NCI-H2227 (cell line): ENCODE data around the gene ZBTB16.
"Not testable (repeated sequence)": the region's sequence is repeated elsewhere in the genome, so short reads cannot be mapped to it uniquely, and the experiment has no call there.

Source experiments
- DNase-seq: peaks from one replicate; lab custom pipeline; 2025; ENCODE audit not compliant: unreplicated experiment; lab: John Stamatoyannopoulos, UW

The ZBTB16 gene

DNA sequence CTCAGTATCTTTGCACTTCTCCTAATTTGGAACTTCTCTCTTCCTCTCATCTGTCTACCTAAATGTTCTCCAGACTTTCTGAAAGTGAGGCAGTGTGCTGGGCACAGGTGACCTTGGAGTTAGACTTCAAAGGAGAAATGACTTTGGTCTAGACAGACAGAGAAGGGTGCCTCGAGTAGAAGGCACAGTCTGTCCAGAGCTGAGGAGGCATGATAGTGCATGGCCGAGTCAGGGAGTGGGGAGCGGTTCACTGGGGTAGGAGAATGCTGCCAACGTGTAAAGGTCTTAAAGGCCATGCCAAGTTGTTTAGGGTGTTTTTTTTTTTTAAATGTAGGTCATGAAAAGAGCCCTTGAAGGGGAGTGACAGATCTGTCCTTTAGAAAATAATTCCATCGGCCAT lies 17.3 kb upstream of the ZBTB16 start:
- no peak for DNase-seq

DNA sequence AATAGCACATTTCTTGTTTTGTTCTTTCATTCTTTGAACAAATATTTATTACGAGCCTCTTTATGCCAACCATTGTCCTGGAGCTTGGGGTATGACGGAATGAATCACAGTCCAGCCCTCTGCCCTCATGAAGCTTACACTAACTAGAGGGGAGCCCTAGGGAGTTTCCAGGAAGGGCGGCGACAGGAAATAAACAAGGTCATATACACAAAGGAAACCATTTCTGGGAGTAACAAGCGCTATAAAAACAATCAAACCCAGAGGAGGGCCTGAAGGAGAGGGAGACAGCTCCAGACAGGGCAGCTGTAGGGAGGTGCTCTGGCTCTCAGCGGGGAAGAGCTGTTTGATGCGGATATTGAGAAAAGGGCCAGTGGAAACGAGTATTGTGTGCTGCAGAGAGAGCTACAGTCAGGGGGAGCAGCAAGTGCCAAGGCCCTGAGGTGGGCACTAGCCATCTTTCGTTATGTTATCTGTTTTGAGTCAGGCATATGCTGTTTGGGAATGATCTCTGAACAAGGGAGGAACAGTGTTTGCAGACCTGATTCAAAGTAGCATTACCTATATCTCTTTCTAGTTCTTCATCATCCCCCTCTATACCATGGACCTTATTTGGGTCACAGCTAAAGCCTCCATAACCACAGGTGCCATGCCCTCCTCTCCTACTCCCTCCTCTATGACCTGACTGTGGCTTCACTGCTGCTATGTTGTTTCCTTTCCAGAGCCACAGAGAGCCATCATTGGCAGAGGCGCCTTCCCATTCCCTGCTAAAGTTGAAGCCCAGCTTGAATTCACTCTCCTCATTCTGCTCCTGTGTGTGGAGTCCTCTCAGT lies 15.3 kb upstream of the ZBTB16 start:
- DNase-seq, result no peak

DNA sequence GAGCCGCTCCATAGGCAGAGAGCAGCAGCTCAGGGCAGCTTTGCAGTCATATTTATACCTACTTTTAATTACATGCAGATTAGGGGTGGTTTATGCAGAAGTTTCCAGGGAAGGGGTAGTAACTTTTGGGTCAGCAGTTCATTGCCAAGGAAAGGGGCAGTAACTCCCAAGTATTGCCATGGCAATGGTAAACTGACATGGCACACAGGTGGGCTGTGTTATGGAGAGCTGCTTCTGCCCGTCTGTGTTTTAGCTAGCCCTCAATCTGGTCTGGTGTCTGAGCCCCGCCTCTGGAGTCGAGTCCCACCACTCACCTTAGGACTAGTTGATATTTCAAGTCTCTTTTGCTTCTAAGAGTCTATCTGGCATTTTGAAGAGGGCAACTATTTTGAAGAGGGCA lies 12.2 kb upstream of the ZBTB16 start:
- no peak for DNase-seq

DNA sequence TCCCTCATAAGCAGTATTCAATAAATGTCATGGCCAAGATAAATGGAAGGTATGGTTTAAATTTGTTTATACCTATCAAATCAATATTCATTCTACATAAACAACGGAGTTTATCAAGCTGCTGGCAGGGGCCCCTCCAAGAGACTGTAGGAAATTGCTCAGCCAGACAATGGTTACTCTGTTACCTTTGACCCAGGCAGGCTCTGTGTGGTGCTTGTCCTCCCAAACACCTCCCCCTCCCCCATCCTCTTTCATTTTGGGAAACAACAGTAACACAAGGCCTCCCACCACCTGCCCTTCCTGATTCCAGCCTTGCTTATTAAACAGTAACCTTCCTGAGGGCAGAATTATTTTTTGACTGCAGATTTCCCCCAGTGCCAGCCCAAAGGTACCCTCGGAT lies 10.5 kb upstream of the ZBTB16 start:
- DNase-seq, result peak; percentile 7

DNA sequence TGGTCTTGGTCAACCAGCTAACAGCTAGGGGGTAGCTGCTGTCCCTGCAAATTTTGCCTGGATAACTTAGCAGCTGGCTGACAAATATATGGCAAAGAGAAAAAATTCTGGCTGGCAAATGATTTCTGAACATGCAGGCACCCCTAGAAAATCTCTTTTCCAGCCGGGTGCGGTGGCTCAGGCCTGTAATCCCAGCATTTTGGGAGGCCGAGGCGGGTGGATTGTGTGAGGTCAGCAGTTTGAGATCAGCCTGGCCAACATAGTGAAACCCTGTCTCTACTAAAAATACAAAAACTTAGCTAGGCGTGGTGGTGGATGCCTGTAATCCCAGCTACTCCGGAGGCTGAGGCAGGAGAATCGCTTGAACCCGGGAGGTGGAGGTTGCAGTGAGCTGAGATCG lies 9.7 kb upstream of the ZBTB16 start:
- not testable (repeated sequence) for DNase-seq

DNA sequence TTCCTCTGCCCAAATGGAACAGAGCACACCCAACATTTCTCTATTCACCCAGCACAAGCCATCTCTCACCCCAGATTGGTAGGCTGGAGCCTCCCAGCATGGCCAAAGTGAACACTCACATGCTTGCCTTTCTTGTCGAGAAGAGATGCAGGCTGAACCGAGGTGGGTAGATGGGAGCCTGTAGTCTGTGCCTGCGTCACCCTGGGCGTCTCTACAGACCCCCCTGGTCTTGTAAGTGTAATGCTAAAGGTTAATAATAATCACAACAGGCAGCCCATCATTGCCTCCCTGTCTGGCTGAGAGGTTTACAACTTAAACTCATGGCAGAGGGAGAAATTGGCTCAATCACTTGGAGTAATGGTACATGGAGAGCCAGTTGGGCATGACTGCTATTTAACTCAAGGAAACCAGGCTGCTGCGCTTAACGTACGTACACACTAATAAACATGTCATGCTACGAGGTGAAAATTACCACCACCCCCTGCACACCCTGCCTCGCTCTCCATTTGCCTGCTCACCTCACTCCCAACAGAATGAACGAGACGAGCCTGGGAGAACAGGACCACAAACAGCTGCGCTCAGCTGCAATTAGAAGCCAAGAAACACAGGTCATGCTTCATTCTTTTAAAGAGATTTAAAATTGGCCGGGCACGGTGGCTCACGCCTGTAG lies 9.1 kb upstream of the ZBTB16 start:
- DNase-seq, result peak; percentile 73

DNA sequence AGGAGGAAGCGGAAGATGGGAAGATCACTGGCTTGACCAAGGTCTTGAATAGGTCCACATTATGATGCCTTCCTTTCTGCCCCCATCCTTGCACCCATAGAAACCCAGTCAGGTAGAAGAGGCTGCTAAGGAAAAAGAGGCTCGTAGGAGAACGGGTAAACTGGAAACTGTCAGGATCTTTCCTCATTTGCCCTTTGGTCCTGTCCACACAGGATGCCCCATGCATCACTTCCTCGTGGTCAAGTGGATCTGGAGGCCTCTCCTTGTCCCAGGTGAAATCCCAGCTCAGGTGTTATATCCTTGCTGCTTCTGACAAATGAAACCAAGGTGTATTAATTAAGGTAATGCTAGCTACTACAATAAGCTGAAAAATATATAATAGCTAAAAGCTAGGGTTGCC lies 8.0 kb upstream of the ZBTB16 start:
- no peak for DNase-seq

DNA sequence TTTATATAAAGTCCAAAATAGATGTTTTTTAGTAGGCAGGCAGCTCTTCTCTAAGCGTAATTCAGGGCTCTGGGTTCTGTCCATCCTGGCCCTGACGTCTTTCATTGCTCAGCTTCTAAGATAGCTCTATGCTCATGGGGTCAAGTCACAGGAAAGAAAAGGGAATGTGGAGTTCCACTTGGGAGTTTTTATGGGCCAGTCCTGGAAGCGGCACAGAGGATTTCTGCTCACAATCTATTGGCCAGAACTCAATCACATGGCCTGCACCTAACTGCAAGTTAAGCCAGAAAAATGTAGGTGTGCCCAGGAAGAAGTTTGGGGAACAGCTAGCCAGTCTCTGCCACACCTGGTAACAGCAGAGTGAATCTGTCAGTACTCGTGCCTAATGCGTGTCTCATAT lies 7.4 kb upstream of the ZBTB16 start:
- no peak for DNase-seq

DNA sequence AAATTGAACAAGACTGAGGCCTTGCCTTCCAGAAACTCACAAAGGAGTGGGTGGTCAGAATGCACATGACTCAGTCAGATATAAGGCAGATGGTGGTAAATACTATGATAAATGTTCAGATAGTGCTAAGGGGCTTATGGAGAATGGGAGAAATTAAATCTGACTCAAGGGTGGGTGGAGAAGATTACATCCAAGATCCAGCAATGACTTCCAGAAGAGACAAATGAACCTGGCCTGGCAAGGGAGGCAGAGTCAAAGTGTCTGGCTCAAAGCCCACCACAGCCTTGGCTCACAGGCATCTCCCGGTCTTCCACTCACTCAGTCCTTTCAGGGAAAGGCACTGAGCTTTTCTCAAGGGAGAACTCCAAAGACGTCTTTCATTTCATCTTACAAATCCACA lies 6.1 kb upstream of the ZBTB16 start:
- no peak for DNase-seq

DNA sequence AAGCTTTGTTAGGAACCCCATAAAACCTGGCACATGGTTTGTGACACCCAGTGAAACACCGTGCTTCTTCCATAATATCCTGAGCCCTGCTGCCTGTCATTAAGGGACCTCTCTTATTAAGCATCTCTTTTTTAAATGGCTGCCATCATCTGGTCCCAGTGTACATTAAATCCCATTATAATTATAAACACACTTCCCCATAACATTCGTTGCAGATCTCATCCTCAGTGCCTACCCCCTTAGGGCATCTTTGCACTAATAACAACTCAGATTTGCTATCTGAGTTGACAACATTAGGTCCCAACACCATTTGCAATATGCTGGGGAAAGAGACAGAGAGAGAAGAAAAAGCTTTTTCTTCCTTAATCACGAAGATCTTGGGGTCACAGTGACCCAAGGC lies 4.7 kb upstream of the ZBTB16 start:
- DNase-seq, result no peak

DNA sequence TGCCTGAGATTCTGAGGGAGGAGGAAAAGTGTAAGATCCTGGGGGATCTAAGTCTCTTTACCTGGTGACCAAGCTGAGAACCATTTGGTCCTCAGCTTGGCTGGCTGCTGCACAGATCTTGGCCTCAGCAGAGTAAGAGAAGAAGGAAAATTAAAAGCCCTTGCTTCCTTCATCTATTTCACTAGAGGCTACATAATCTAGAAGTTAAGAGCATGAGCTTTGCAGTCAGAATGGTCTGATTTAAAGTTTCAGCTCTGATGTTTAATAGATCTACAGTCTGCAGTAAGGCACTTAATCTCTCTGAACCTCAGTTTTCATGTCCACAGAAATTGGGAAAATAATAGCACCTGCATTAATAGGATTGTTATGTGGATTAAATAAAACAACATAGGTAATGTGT lies 3.1 kb upstream of the ZBTB16 start:
- no peak for DNase-seq

DNA sequence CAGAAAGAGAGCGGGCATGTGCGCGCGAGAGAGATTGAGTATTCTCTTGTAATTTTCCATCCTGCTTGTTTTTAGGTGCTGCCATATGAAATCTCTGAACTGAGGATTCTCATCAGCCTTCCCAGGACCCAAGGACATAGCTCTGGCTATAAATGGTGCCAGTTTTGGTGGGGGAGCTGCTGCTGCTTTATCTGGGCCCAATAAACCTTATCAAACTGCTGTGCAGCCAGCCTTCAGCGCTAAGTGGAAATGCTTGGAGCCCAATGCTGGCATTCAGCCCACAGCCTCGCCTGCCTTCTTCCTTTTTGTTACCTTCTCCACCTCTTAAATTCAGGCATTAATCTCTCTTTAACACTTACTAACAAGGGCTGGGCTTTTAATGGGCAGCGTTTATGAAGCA lies 2.4 kb upstream of the ZBTB16 start:
- DNase-seq, result no peak

DNA sequence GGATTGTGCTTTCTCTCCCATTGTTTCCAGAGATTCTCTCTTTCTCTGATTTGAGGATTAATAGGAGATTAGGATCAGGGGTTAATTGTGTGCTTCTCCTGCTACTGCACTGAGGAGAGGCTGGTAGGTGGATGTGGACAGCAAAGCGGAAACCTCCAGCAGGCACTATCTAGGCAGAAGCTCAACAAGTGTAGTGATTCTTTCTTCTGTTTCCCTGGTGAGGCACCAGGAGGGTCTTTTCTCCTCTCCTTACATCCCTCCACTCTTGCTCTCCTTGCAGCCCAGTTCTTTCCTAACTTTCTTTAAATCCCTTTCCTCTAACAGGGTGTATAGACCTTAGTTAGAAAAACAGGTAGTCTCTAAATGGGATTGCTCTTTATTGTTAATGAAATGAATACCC lies 1.9 kb upstream of the ZBTB16 start:
- DNase-seq, result peak; percentile 33

DNA sequence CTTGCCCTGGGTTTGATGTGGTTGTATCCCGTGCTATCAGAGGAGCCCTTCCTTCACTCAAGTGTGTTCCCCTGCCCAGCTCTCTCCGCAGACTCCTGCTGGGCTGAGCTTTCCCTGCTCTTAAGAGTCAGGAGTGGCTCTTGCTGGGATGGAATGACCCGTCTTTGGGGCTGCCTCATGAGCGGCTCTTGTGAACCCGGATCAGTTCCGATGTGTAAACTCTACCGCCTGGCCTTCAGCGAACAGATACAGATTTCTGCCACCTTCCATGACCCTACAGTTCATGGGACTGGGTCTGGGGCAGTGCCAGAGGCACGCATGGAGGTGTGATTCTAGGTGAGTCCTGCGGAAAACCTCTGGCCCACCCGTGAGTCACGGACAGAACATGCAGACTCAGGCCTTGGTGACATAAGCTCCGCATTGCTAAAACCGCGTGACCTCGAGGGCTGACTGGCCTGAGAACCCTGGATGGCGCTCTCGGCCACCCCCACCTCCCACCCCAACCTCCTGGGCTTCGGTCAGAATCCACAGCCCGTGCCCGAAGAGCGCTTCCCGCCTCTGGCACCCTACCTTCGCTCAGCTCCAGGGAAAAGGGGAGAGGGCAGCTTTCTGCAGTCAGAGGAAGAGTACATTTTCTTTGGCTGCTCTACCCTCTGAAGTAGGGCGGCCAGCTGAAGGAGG lies 1.3 kb upstream of the ZBTB16 start:
- peak; percentile 8 for DNase-seq

DNA sequence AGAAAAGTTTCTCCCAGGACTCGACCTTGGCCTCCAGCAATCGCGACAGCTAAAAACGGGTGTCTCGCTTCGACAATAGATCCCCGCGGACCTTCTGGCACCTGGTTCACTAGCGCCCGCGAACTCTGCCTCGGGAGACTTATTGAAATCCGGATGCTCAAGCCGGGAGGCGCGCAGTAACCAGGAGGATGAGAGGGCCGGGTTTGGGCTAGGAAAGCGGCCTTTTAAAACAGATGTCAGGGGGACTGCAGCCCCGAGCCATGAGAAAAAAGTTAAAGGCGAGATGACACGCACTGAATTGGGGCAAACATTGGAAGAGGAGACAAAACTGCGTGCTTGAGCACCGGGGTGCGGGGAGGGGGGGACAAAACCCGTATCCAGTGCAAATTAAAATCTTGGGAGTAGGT lies 637 bp upstream of the ZBTB16 start:
- peak; percentile 9 for DNase-seq

DNA sequence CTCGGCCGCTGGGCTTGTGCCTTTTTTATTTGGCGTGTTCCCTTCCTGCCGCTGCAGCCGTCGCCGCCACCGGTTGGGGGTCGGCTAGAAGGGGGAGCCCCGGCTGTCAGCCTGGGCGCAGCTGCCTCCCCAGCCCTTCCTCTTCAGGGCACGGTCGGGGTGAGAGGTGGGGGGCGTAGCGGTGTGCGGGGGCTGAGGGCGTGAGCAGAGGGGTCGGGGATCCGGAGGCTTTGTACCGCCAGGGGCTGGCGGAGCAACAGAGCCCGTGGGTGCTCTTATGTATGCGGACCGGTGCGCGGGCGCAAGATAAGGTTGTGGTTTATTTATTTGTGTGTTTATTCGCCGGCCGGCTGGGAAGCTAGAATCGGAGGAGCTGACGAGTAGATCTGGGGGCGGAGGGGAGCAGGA lies 477 bp downstream of the ZBTB16 start:
- DNase-seq, result peak; percentile 50

DNA sequence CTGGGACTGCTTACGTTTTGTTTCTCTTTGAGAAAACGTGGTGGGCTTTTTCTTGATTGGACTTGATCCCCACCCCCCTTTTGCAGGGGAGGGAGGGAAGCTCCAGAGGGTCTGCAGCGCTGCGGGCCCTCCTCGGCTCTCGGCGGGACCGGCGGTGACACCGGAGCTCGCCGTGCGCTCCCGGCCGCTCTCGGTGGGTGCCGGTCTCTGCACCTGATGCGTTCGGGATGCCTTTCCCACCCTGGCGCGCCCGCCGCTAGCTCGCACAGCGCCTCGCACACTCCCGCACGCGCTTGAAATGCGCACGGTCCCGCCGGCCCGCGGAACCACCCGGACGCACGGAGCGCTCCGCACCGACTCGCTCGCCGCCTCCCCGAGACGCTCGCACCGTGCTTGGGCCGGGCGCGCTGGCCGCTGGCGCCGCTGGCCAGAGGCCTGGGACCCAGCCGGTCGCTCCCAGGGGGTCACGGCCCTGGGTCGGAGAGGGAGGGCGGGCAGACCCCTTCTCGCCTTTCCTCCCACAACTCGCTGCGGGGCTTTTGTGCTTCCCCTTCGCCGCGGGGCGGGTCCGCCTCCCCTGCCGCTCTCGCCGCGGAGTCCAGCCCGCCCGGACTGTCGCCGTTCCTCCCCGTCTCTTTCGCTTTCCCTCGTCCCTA lies 1.0 kb downstream of the ZBTB16 start:
- DNase-seq, result peak; percentile 50

DNA sequence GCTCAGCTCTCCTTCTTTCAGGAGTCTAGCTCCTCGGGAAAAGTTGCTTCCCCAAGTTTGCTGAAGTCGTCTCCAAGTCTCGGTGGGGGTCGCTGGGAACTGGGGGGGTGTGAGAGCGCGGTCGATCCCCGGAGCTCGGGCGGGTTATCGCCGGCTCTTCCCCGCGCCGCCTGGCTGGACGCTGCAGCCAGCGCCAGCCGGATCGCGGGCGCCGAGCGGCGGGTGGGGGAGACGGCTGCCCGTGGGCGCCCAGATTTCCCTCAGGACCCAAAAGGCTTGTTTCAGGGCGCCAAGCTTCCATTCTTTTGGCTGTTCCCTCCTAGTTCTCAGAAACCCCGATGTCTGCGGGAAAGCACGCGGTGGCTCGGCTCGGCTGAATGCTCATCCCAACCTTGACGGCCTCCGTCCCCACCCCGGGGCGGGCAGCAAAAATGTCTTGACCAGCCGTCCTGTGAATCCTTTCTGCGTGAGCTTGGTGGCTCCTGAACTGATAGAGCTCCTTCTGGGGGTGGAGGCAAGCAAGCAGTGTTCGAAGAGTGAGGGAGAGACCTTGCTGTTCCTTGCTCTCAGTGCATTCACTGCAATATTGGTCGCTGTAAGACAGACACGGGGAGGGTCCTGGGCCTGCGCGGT lies 1.7 kb downstream of the ZBTB16 start:
- peak; percentile 27 for DNase-seq

DNA sequence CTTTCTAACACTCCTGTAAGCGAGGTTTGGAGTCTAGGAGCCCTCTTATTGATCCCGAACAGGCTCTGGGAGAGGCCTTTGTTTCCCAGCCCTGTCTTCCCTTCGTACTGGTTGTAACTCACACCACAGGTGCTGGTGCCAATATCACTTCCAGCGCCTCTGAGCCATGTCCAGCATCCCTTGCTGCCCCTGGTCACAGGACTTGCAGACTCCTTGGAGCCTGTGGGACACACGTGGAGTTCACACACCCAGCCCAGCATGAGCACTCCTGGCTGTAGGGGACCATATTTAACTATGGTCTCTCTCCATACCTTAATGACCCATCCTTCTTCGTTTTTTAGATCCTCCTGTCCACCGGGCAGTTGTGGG lies 2.2 kb downstream of the ZBTB16 start:
- no peak for DNase-seq

DNA sequence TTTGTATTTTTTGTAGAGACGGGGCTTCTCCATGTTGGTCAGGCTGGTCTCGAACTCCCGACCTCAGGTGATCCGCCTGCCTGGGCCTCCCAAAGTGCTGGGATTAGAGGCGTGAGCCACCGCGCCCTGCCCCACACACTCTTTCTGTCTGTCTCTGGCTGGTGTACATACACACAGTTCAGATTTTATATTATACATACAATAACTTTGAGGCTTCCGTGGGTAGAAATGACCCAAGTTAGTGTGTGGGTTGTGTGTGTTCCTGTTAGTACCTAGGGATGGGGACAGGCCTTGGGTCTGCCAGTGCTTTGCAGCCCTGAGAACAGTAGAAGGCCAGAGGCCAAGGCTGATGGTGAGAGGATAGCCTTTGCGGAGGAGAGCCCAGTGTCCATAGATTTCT lies 2.8 kb downstream of the ZBTB16 start:
- no peak for DNase-seq

DNA sequence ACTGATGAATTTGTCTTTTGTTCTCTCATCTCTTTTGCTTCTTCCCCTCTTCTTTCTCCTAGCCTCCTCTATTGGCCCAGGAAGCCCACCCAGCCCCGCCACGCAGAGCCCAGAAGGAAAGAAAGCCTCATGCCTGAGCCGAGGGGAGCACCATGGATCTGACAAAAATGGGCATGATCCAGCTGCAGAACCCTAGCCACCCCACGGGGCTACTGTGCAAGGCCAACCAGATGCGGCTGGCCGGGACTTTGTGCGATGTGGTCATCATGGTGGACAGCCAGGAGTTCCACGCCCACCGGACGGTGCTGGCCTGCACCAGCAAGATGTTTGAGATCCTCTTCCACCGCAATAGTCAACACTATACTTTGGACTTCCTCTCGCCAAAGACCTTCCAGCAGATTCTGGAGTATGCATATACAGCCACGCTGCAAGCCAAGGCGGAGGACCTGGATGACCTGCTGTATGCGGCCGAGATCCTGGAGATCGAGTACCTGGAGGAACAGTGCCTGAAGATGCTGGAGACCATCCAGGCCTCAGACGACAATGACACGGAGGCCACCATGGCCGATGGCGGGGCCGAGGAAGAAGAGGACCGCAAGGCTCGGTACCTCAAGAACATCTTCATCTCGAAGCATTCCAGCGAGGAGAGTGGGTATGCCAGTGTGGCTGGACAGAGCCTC lies 3.8 kb downstream of the ZBTB16 start:
- no peak for DNase-seq
